A673 (cell line): Measurements from ENCODE around the gene FGF14. TPM values are rescaled to one million over a fixed set of nuclear protein-coding genes. Genes with fewer than 3 reads are reported as not detected.

Experiments
- BruUV-seq: library from RNA; stranded (reverse); fragments of 400-500 nt; replicated peaks from 2 replicates; lab custom pipeline; 2021; lab: Mats Ljungman, UMichigan
- CTCF ChIA-PET: fragments of 300-600 bp; sonication (Branson Sonifier 250); formaldehyde crosslinking; loops from one replicate; lab custom pipeline; 2022; ENCODE audit warnings: antibody characterized with exemption; lab: Charles Lee
- POLR2A ChIA-PET: fragments of 300-600 bp; sonication (Branson Sonifier 250); formaldehyde crosslinking; loops from one replicate; lab custom pipeline; 2022; ENCODE audit warnings: antibody characterized with exemption; ENCODE audit not compliant: low non-redundant PET; lab: Charles Lee
- DNase-seq: peaks from one replicate; pipeline ENCODE4 v3.0.0-alpha.2; 2015; ENCODE audit warnings: low spot score
- H3K27ac ChIP-seq: fragments of 200-600 bp; sonication (generic); 2 replicates; pipeline ENCODE4 v1.5.1; 2016; ENCODE audit warnings: mixed run types, low read depth, mild to moderate bottlenecking, mixed read lengths, antibody characterized with exemption, low read length; ENCODE audit not compliant: poor library complexity, severe bottlenecking
- H3K27me3 ChIP-seq: fragments of 200-600 bp; sonication (generic); replicated peaks from 2 replicates; pipeline ENCODE4 v1.6.1; 2017; ENCODE audit warnings: mixed run types, low read depth, mild to moderate bottlenecking, mixed read lengths, antibody characterized with exemption, low read length; ENCODE audit not compliant: insufficient read depth, poor library complexity
- H3K36me3 ChIP-seq: fragments of 200-600 bp; sonication (generic); 2 replicates; pipeline ENCODE4 v1.6.1; 2016; ENCODE audit warnings: mixed run types, mild to moderate bottlenecking, mixed read lengths, antibody characterized with exemption, low read length; ENCODE audit not compliant: insufficient read depth, poor library complexity, severe bottlenecking
- H3K4me1 ChIP-seq: fragments of 200-600 bp; sonication (generic); 2 replicates; pipeline ENCODE4 v1.6.1; 2017; ENCODE audit warnings: mixed run types, mild to moderate bottlenecking, mixed read lengths, antibody characterized with exemption, low read length; ENCODE audit not compliant: insufficient read depth, poor library complexity, severe bottlenecking
- H3K4me3 ChIP-seq: fragments of 200-600 bp; sonication (generic); 2 replicates; pipeline ENCODE4 v1.5.1; 2016; ENCODE audit warnings: low read depth, mixed run types, mild to moderate bottlenecking, mixed read lengths, low read length; ENCODE audit not compliant: poor library complexity, severe bottlenecking
- H3K9me3 ChIP-seq: fragments of 200-600 bp; sonication (generic); 2 replicates; pipeline ENCODE4 v1.6.1; 2016; ENCODE audit warnings: mixed run types, low read depth, mild to moderate bottlenecking, mixed read lengths, antibody characterized with exemption, low read length; ENCODE audit not compliant: poor library complexity, severe bottlenecking
- EZH2 ChIP-seq: fragments of 200-600 bp; sonication (generic); IDR thresholded peaks from 2 replicates; pipeline ENCODE4 v1.6.1; 2017; ENCODE audit warnings: borderline replicate concordance, low read depth, mild to moderate bottlenecking, mixed read lengths, antibody characterized with exemption, low read length; ENCODE audit not compliant: poor library complexity, severe bottlenecking
- intact Hi-C: fragments of 100-400 bp; cut with micrococcal nuclease; formaldehyde crosslinking; loops from one replicate; pipeline ENCODE4 v1.10.0; 2022; ENCODE audit not compliant: unreplicated experiment
- total RNA-seq: library from RNA; stranded (reverse); gene quantifications from 2 replicates; pipeline ENCODE4 v1.2.3, GENCODE V29; 2021
- TF ChIP-seq, protein P1 (sequence below): fragments of 300-800, 200-600 bp; sonication (generic); conservative IDR thresholded peaks from 2 replicates; pipeline ENCODE4 v1.5.1; 2017; ENCODE audit warnings: low read depth, mild to moderate bottlenecking, antibody characterized with exemption, low read length, moderate library complexity, mixed read lengths

The FGF14 gene
- total RNA-seq, 1 experiment from 2014 or later = 19.7 TPM

DNA sequence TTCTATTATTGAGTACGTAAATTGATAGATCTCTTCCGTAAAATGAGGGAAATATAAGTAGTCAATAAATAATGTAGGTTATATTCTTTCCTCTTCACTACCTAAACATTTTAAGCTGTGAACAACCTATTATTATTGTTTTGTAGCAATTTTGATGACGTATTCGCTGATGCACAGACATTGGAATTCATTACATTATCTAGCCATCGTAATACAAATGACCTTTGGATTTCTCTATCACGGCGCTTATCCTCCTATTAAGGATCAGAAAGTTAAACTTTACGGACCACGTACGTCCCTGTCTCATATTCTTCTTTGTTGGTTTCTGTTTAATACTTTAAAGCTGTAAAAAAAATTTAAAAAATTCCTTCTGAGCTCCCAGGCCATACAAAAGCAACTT is 684.5 kb downstream of the FGF14 start:
- no peaks in the 10 kb centered on the region for H3K27me3 ChIP-seq
- intact Hi-C loops = no loop called here
- no peak overlapping the region for H3K27ac ChIP-seq
- no peaks in the 10 kb centered on the region for H3K9me3 ChIP-seq
- TF ChIP-seq EZH2 = no peak
- TF ChIP-seq, protein P1, sequence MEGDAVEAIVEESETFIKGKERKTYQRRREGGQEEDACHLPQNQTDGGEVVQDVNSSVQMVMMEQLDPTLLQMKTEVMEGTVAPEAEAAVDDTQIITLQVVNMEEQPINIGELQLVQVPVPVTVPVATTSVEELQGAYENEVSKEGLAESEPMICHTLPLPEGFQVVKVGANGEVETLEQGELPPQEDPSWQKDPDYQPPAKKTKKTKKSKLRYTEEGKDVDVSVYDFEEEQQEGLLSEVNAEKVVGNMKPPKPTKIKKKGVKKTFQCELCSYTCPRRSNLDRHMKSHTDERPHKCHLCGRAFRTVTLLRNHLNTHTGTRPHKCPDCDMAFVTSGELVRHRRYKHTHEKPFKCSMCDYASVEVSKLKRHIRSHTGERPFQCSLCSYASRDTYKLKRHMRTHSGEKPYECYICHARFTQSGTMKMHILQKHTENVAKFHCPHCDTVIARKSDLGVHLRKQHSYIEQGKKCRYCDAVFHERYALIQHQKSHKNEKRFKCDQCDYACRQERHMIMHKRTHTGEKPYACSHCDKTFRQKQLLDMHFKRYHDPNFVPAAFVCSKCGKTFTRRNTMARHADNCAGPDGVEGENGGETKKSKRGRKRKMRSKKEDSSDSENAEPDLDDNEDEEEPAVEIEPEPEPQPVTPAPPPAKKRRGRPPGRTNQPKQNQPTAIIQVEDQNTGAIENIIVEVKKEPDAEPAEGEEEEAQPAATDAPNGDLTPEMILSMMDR = no peak
- no peaks in the 10 kb centered on the region for H3K36me3 ChIP-seq
- ChIA-PET POLR2A (no interaction called here), CTCF (no interaction called here)
- no peaks in the 10 kb centered on the region for H3K4me1 ChIP-seq
- DNase-seq = no peak
- no peak overlapping the region for H3K4me3 ChIP-seq
- no TSS peak for BruUV-seq

DNA sequence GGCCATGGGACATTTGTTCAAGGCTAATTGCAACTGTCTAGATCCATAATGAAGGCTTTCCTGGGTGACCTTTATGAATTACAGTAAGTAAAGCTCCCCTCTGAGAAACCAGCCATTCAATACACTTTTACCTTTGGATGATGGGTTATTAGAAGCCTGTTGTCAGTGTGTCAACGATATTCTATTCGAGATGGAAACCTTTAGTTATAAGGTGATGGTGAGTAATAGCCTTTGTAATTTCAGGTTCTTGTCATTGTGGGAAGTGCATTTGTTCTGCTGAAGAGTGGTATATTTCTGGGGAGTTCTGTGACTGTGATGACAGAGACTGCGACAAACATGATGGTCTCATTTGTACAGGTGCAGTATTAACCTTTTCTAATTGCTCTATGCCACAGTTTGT is 687.7 kb downstream of the FGF14 start:
- DNase-seq = no peak
- ChIA-PET CTCF (no interaction called here), POLR2A (no interaction called here)
- H3K36me3 ChIP-seq = no peaks in the 10 kb centered on the region
- no TSS peak for BruUV-seq
- no peak overlapping the region for H3K27ac ChIP-seq
- H3K9me3 ChIP-seq = no peaks in the 10 kb centered on the region
- H3K4me1 ChIP-seq = no peaks in the 10 kb centered on the region
- no peak for TF ChIP-seq EZH2
- TF ChIP-seq, protein P1 = no peak
- H3K4me3 ChIP-seq = no peak overlapping the region
- no peaks in the 10 kb centered on the region for H3K27me3 ChIP-seq
- intact Hi-C loops = no loop called here

DNA sequence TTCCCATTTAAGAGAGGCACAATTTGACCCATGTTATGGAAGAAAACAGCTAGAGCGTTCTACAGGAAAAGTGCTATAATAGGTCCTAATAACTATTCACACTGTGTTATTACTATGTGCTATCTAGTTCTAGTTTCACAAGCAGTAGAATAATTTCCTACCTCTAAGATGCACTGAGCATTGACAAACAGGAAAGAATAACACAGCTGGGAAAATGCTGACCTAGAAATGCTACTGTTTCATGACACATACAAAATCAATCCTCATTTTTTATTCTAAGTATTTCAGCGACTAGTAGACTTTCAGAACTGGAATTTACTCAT is 689.9 kb downstream of the FGF14 start:
- TF ChIP-seq EZH2 = no peak
- TF ChIP-seq, protein P1 = no peak
- Histone ChIP-seq H3K4me3 (no peak overlapping the region), H3K27me3 (no peaks in the 10 kb centered on the region), H3K4me1 (peaks cover 2% of the 10 kb centered on the region), H3K9me3 (no peaks in the 10 kb centered on the region), H3K27ac (no peak overlapping the region), H3K36me3 (no peaks in the 10 kb centered on the region)
- BruUV-seq = no TSS peak
- no peak for DNase-seq
- intact Hi-C loops = no loop called here
- ChIA-PET CTCF (no interaction called here), POLR2A (no interaction called here)
